ENCODE results near the gene TAOK3.
"Not testable (repeated sequence)": the region's sequence is repeated elsewhere in the genome, so short reads cannot be mapped to it uniquely, and the experiment has no call there.

Gene TAOK3

GRCh38 chr12:118189741-118190191, 182.9 kb downstream of the TAOK3 start:
- DNase-seq, result peak; percentile 58

GRCh38 chr12:118188690-118189371, 183.9 kb downstream of the TAOK3 start:
- DNase-seq, result peak; percentile 64

- peak; percentile 0 for DNase-seq
Measured at GRCh38 chr12:118187751-118188435, 184.8 kb downstream of the TAOK3 start.

- no peak for DNase-seq
Measured at GRCh38 chr12:118185602-118186397, 186.9 kb downstream of the TAOK3 start.

GRCh38 chr12:118183711-118184110, 189.0 kb downstream of the TAOK3 start:
- DNase-seq, result no peak

- DNase-seq, result no peak
Measured at GRCh38 chr12:118183155-118183554, 189.6 kb downstream of the TAOK3 start.

GRCh38 chr12:118175823-118176447, 196.8 kb downstream of the TAOK3 start:
- DNase-seq, result no peak

GRCh38 chr12:118166946-118167345, 205.8 kb downstream of the TAOK3 start:
- no peak for DNase-seq

- peak; percentile 9 for DNase-seq
Measured at GRCh38 chr12:118164798-118165486, 207.8 kb downstream of the TAOK3 start.

- no peak for DNase-seq
Measured at GRCh38 chr12:118160536-118160935, 212.2 kb downstream of the TAOK3 start.

- no peak for DNase-seq
Measured at GRCh38 chr12:118151755-118152154, 221.0 kb downstream of the TAOK3 start.

- no peak for DNase-seq
Measured at GRCh38 chr12:118150625-118151024, 222.1 kb downstream of the TAOK3 start.

- DNase-seq, result no peak
Measured at GRCh38 chr12:118148287-118148686, 224.4 kb downstream of the TAOK3 start.

- no peak for DNase-seq
Measured at GRCh38 chr12:118145798-118146156, 226.9 kb downstream of the TAOK3 start.

GRCh38 chr12:118145113-118145797, 227.5 kb downstream of the TAOK3 start:
- no peak for DNase-seq

- DNase-seq, result no peak
Measured at GRCh38 chr12:118144499-118144898, 228.2 kb downstream of the TAOK3 start.

- DNase-seq, result no peak
Measured at GRCh38 chr12:118140825-118141224, 231.9 kb downstream of the TAOK3 start.

GRCh38 chr12:118137148-118137678, 235.5 kb downstream of the TAOK3 start:
- DNase-seq, result no peak

GRCh38 chr12:118136559-118137003, 236.1 kb downstream of the TAOK3 start:
- DNase-seq, result peak; percentile 46

GRCh38 chr12:118135788-118136558, 236.7 kb downstream of the TAOK3 start, which contains the start of gene PEBP1:
Gene PEBP1, plus strand, starts transcription at chr12:118136124. Its CDS starts 86 bp downstream, at chr12:118136210.
- peak; percentile 89 for DNase-seq

GRCh38 chr12:118129436-118129835, 243.3 kb downstream of the TAOK3 start:
- not testable (repeated sequence) for DNase-seq
